LNCaP clone FGC (cell line): ENCODE measurements around the gene RET.

Experiments
- DNase-seq: peaks from one replicate; pipeline ENCODE4 v3.0.0-alpha.2; 2011; ENCODE audit warnings: low read depth
- H3K4me3 ChIP-seq: 2 replicates; pipeline ENCODE4 v1.5.1; 2011; ENCODE audit warnings: mild to moderate bottlenecking, low read depth, low read length, control low read depth
- CTCF ChIP-seq: IDR thresholded peaks from 2 replicates; pipeline ENCODE4 v1.5.1; 2012; ENCODE audit warnings: mild to moderate bottlenecking; ENCODE audit not compliant: control insufficient read depth, insufficient read depth; ENCODE audit errors: extremely low read depth

The RET gene

GRCh38 chr10:43108951-43109350 is 32.1 kb downstream of the RET start:
- H3K4me3 ChIP-seq, result no peak overlapping the region
- no peak for TF ChIP-seq CTCF
- no peak for DNase-seq

GRCh38 chr10:43109671-43110249 is 32.9 kb downstream of the RET start:
- no peak for TF ChIP-seq CTCF
- no peak for DNase-seq
- no peak overlapping the region for H3K4me3 ChIP-seq

GRCh38 chr10:43110338-43111071 is 33.6 kb downstream of the RET start:
- no peak overlapping the region for H3K4me3 ChIP-seq
- TF ChIP-seq CTCF, result no peak
- no peak for DNase-seq

GRCh38 chr10:43111101-43111500 is 34.2 kb downstream of the RET start:
- DNase-seq, result no peak
- H3K4me3 ChIP-seq, result no peak overlapping the region
- no peak for TF ChIP-seq CTCF

- no peak for DNase-seq
- no peak for TF ChIP-seq CTCF
- no peak overlapping the region for H3K4me3 ChIP-seq
Measured at GRCh38 chr10:43111921-43112607, 35.2 kb downstream of the RET start.

GRCh38 chr10:43112608-43112961 is 35.7 kb downstream of the RET start:
- no peak for DNase-seq
- H3K4me3 ChIP-seq, result no peak overlapping the region
- TF ChIP-seq CTCF, result no peak
